Chondrocyte (in vitro differentiated cells): ENCODE results near the gene OR52E1. TPM values are rescaled to one million over a fixed set of nuclear protein-coding genes. Genes with fewer than 3 reads are reported as not detected.

Source experiments
- DNase-seq: peaks from one replicate; pipeline ENCODE4 v3.0.0; 2021; ENCODE audit warnings: mixed read lengths, low spot score
- H3K27ac Mint-ChIP-seq: one replicate; pipeline ENCODE4 v1.8.0; 2021; ENCODE audit warnings: mild to moderate bottlenecking, moderate library complexity, mixed read lengths; ENCODE audit not compliant: unreplicated experiment
- H3K27me3 Mint-ChIP-seq: 2 replicates; pipeline ENCODE4 v1.8.0; 2021; ENCODE audit warnings: low read depth, mixed read lengths
- H3K36me3 Mint-ChIP-seq: 2 replicates; pipeline ENCODE4 v1.8.0; 2021; ENCODE audit warnings: low read depth, mixed read lengths
- H3K4me1 Mint-ChIP-seq: 2 replicates; pipeline ENCODE4 v1.8.0; 2021; ENCODE audit warnings: low read depth, mild to moderate bottlenecking, mixed read lengths
- H3K4me3 Mint-ChIP-seq: one replicate; pipeline ENCODE4 v1.8.0; 2021; ENCODE audit warnings: mild to moderate bottlenecking, moderate library complexity, mixed read lengths; ENCODE audit not compliant: unreplicated experiment
- H3K9me3 Mint-ChIP-seq: 2 replicates; pipeline ENCODE4 v1.8.0; 2021; ENCODE audit warnings: low read depth, mixed read lengths
- total RNA-seq: library from RNA; stranded (reverse); gene quantifications from 3 replicates; pipeline ENCODE4 v1.2.1, GENCODE V29; 2021
- TF ChIP-seq, protein P1 (sequence below): fragments of 200-600 bp; sonication (generic); IDR thresholded peaks from 2 replicates; pipeline ENCODE4 v1.5.0; 2021; ENCODE audit warnings: antibody characterized with exemption, mild to moderate bottlenecking, moderate library complexity

The OR52E1 gene
- total RNA-seq, 1 donor from 2014 or later: not detected

DNA sequence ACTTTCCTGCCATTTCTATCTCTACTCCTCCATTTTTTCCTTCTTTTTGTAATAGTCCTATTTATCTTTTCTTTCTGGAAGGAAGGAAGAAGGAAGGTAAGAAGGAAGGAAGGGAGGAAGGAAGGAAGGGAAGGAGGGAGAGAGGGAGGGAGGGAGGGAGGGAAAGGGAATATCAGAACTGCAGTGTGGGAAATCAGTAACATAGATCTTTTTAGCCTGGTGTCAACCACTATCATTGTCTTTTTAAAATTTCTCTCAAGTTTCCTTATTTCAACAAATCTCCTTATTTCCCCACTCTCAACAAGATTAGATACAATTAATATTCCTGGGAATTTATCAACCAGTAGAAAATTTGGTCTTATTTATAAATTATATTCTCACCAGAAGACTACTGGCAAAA, 33.7 kb downstream of the OR52E1 start:
- H3K27me3 Mint-ChIP-seq: peaks cover 22% of the 10 kb centered on the region
- TF ChIP-seq, protein P1, sequence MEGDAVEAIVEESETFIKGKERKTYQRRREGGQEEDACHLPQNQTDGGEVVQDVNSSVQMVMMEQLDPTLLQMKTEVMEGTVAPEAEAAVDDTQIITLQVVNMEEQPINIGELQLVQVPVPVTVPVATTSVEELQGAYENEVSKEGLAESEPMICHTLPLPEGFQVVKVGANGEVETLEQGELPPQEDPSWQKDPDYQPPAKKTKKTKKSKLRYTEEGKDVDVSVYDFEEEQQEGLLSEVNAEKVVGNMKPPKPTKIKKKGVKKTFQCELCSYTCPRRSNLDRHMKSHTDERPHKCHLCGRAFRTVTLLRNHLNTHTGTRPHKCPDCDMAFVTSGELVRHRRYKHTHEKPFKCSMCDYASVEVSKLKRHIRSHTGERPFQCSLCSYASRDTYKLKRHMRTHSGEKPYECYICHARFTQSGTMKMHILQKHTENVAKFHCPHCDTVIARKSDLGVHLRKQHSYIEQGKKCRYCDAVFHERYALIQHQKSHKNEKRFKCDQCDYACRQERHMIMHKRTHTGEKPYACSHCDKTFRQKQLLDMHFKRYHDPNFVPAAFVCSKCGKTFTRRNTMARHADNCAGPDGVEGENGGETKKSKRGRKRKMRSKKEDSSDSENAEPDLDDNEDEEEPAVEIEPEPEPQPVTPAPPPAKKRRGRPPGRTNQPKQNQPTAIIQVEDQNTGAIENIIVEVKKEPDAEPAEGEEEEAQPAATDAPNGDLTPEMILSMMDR: no peak

GRCh38 chr11:5107285-5107684, 37.9 kb downstream of the OR52E1 start:
- H3K4me1 Mint-ChIP-seq: no peaks in the 10 kb centered on the region
- H3K9me3 Mint-ChIP-seq: no peaks in the 10 kb centered on the region
- TF ChIP-seq, protein P1: no peak
- no peak overlapping the region for H3K4me3 Mint-ChIP-seq
- H3K27ac Mint-ChIP-seq: no peak overlapping the region
- no peaks in the 10 kb centered on the region for H3K36me3 Mint-ChIP-seq
- DNase-seq: no peak
- peaks cover 11% of the 10 kb centered on the region for H3K27me3 Mint-ChIP-seq

More for the DNA sequence above, 33.7 kb downstream of the OR52E1 start:
- Mint-ChIP-seq H3K36me3 (no peaks in the 10 kb centered on the region), H3K27ac (no peak overlapping the region), H3K4me1 (no peaks in the 10 kb centered on the region), H3K4me3 (no peak overlapping the region), H3K9me3 (no peaks in the 10 kb centered on the region)
- no peak for DNase-seq

DNA sequence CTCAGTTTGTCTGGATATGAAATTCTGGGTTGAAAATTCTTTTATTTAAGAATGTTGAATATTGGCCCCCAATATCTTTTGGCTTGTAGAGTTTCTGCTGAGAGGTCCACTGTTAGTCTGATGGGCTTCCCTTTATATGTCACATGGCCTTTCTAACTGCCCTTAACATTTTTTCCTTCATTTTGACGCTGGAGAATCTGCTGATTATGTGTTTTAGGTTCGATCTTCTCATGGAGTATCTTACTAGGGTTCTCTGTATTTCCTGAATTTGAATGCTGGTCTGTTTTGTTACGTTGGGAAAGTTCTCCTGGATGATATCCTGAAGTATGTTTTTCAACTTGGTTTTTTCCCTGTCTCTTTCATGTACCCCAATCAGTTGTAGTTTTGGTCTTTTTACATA, 46.0 kb downstream of the OR52E1 start:
- Mint-ChIP-seq H3K4me1 (no peaks in the 10 kb centered on the region), H3K36me3 (no peaks in the 10 kb centered on the region), H3K27ac (no peak overlapping the region), H3K4me3 (no peak overlapping the region), H3K27me3 (peaks cover 23% of the 10 kb centered on the region), H3K9me3 (peaks cover 6% of the 10 kb centered on the region)
- DNase-seq: no peak
- TF ChIP-seq, protein P1: no peak

DNA sequence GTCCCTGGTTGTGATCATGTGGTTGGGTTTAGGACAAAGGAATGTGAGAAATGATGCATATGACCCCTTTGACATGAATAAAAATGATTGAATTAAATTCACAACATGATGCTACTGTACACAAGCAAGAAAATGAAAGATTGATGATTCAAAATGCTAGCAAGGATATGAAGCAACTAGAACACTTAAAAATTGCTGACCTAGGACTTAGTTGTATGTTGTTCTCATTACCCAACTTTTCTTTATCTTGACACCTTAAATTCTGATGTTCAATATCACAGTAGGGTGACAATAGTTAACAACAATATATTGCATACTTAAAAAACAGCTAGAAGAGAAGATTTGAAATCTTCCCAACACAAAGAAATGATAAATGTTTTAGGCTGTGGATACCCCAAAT, 48.2 kb downstream of the OR52E1 start:
- Mint-ChIP-seq H3K27me3 (peaks cover 22% of the 10 kb centered on the region), H3K36me3 (no peaks in the 10 kb centered on the region), H3K27ac (no peak overlapping the region), H3K4me1 (no peaks in the 10 kb centered on the region), H3K9me3 (peaks cover 6% of the 10 kb centered on the region), H3K4me3 (no peak overlapping the region)
- no peak for DNase-seq
- TF ChIP-seq, protein P1: no peak

DNA sequence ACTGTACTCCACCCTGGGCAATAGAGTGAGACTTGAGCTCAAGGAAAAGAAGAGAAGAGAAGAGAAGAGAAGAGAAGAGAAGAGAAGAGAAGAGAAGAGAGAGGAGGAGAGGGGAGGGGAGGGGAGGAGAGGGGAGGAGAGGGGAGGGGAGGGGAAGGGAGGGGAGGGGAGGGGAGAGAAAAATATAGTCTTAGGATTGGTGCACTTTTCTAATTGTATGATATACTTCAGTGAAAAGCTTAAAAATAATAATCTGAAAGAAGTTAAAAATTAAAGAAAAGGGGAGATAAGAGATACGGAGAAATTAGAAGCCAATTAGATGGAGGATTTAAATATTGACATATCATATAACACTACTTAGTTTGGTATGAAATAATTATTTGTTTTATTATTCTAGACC, 49.5 kb downstream of the OR52E1 start:
- no peak for DNase-seq
- peaks cover 29% of the 10 kb centered on the region for H3K27me3 Mint-ChIP-seq
- no peaks in the 10 kb centered on the region for H3K4me1 Mint-ChIP-seq
- TF ChIP-seq, protein P1: no peak
- H3K36me3 Mint-ChIP-seq: no peaks in the 10 kb centered on the region
- no peak overlapping the region for H3K4me3 Mint-ChIP-seq
- no peak overlapping the region for H3K27ac Mint-ChIP-seq
- H3K9me3 Mint-ChIP-seq: peaks cover 6% of the 10 kb centered on the region

Other genes starting within 250 kb of the OR52E1 start
- not detected in 3 replicates for gene OR51F2, start 248.3 kb upstream of the OR52E1 start, total RNA-seq
- gene OR51S1, start 220.4 kb upstream of the OR52E1 start, total RNA-seq: not detected in 3 replicates
- not detected in 3 replicates for gene OR51T1, start 187.7 kb upstream of the OR52E1 start, total RNA-seq
- gene OR51A7, start 165.8 kb upstream of the OR52E1 start, total RNA-seq: not detected in 3 replicates
- not detected in 3 replicates for gene OR51G2, start 150.2 kb upstream of the OR52E1 start, total RNA-seq
- not detected in 3 replicates for gene OR51G1, start 145.2 kb upstream of the OR52E1 start, total RNA-seq
- gene OR51A4, start 122.0 kb upstream of the OR52E1 start, total RNA-seq: not detected in 3 replicates
- not detected in 3 replicates for gene OR51A2, start 113.9 kb upstream of the OR52E1 start, total RNA-seq
- not detected in 3 replicates for gene OR51L1, start 74.7 kb upstream of the OR52E1 start, total RNA-seq
- gene OR52J3, start 23.0 kb upstream of the OR52E1 start, total RNA-seq: not detected in 3 replicates
- not detected in 3 replicates for gene OR52E2, start 9.9 kb upstream of the OR52E1 start, total RNA-seq
- not detected in 3 replicates for gene OR52A5, start 68.8 kb downstream of the OR52E1 start, total RNA-seq
- gene OR52A1, start 85.2 kb downstream of the OR52E1 start, total RNA-seq: not detected in 3 replicates
- gene OR51V1, start 131.1 kb downstream of the OR52E1 start, total RNA-seq: not detected in 3 replicates
- gene HBB, start 157.5 kb downstream of the OR52E1 start, total RNA-seq: not detected in 3 replicates
- gene HBD, start 164.9 kb downstream of the OR52E1 start, total RNA-seq: not detected in 3 replicates
- gene HBG1, start 180.3 kb downstream of the OR52E1 start, total RNA-seq: not detected in 3 replicates
- not detected in 3 replicates for gene HBG2, start 185.2 kb downstream of the OR52E1 start, total RNA-seq
- not detected in 3 replicates for gene HBE1, start 200.4 kb downstream of the OR52E1 start, total RNA-seq
- not detected in 3 replicates for gene OR51B4, start 232.4 kb downstream of the OR52E1 start, total RNA-seq